DOHH2 (cell line): ENCODE data around the gene CNTLN.

Experiments used
- H3F3A ChIP-seq: fragments of 200-600 bp; sonication (generic), shearing (Covaris generic); 2 replicates; pipeline ENCODE4 v1.6.0; 2016; ENCODE audit warnings: antibody characterized with exemption, mild to moderate bottlenecking; ENCODE audit not compliant: control insufficient read depth, insufficient read depth
- H3K27ac ChIP-seq: fragments of 200-600 bp; sonication (generic); 2 replicates; pipeline ENCODE4 v1.5.1; 2014; ENCODE audit warnings: low read depth, mild to moderate bottlenecking, low read length, moderate library complexity
- H3K27me3 ChIP-seq: fragments of 200-600 bp; sonication (generic); 2 replicates; pipeline ENCODE4 v1.6.1; 2014; ENCODE audit warnings: mild to moderate bottlenecking, low read length, mixed read lengths; ENCODE audit not compliant: control insufficient read depth
- H3K36me3 ChIP-seq: fragments of 200-600 bp; sonication (generic); 2 replicates; pipeline ENCODE4 v1.6.1; 2014; ENCODE audit warnings: mild to moderate bottlenecking, low read length, moderate library complexity, mixed read lengths; ENCODE audit not compliant: control insufficient read depth
- H3K4me1 ChIP-seq: fragments of 200-600 bp; sonication (generic); 2 replicates; pipeline ENCODE4 v1.6.1; 2014; ENCODE audit warnings: mild to moderate bottlenecking, low read length, mixed read lengths; ENCODE audit not compliant: control insufficient read depth
- H3K4me2 ChIP-seq: fragments of 200-600 bp; sonication (generic); 2 replicates; pipeline ENCODE4 v1.6.0; 2014; ENCODE audit warnings: mild to moderate bottlenecking, low read length, moderate library complexity
- H3K4me3 ChIP-seq: fragments of 200-600 bp; sonication (generic); 2 replicates; pipeline ENCODE4 v1.5.1; 2014; ENCODE audit warnings: mild to moderate bottlenecking, low read length, mixed read lengths
- H3K79me2 ChIP-seq: fragments of 200-600 bp; sonication (generic); 2 replicates; pipeline ENCODE4 v1.6.1; 2014; ENCODE audit warnings: mild to moderate bottlenecking, low read length, mixed read lengths; ENCODE audit not compliant: control insufficient read depth
- H3K9me2 ChIP-seq: fragments of 200-600 bp; sonication (generic); replicated peaks from 2 replicates; pipeline ENCODE4 v1.6.1; 2014; ENCODE audit warnings: mild to moderate bottlenecking, low read length, mixed read lengths; ENCODE audit not compliant: control insufficient read depth
- H3K9me3 ChIP-seq: fragments of 200-600 bp; sonication (generic); 2 replicates; pipeline ENCODE4 v1.6.1; 2014; ENCODE audit warnings: antibody characterized with exemption, low read length, mixed read lengths; ENCODE audit not compliant: control insufficient read depth, insufficient read depth
- H4K20me1 ChIP-seq: fragments of 200-600 bp; sonication (generic); 2 replicates; pipeline ENCODE4 v1.6.0; 2014; ENCODE audit warnings: low read depth, mild to moderate bottlenecking, antibody characterized with exemption, low read length, moderate library complexity; ENCODE audit not compliant: control insufficient read depth, insufficient read depth
- CTCF ChIP-seq: fragments of 200-600 bp; sonication (generic); IDR thresholded peaks from one replicate; pipeline ENCODE4 v1.5.1; 2014; ENCODE audit warnings: antibody characterized with exemption, mild to moderate bottlenecking, low read depth, low read length; ENCODE audit not compliant: poor library complexity, severe bottlenecking
- EZH2phosphoT487 ChIP-seq: fragments of 200-600 bp; sonication (generic); IDR thresholded peaks from 2 replicates; pipeline ENCODE4 v1.6.1; 2017; ENCODE audit warnings: borderline replicate concordance, mild to moderate bottlenecking, antibody characterized with exemption, low read length, moderate library complexity, mixed read lengths

Gene CNTLN

GRCh38 chr9:17222932-17223331 is 88.1 kb downstream of the CNTLN start:
- H3K27me3 ChIP-seq = no peaks in the 10 kb centered on the region
- H3K4me2 ChIP-seq = no peak overlapping the region
- H3K27ac ChIP-seq = no peak overlapping the region
- no peak for TF ChIP-seq CTCF
- H3K79me2 ChIP-seq = no peaks in the 10 kb centered on the region
- H3K9me3 ChIP-seq = no peaks in the 10 kb centered on the region
- H3K9me2 ChIP-seq = no peaks in the 10 kb centered on the region
- no peaks in the 10 kb centered on the region for H3F3A ChIP-seq
- no peaks in the 10 kb centered on the region for H4K20me1 ChIP-seq
- no peaks in the 10 kb centered on the region for H3K36me3 ChIP-seq
- no peaks in the 10 kb centered on the region for H3K4me1 ChIP-seq
- no peak overlapping the region for H3K4me3 ChIP-seq

- H3K36me3 ChIP-seq = no peaks in the 10 kb centered on the region
- no peaks in the 10 kb centered on the region for H3K79me2 ChIP-seq
- H3K4me1 ChIP-seq = no peaks in the 10 kb centered on the region
- H3K4me2 ChIP-seq = no peak overlapping the region
- H3K4me3 ChIP-seq = no peak overlapping the region
- no peak for TF ChIP-seq EZH2phosphoT487
- no peak for TF ChIP-seq CTCF
- no peaks in the 10 kb centered on the region for H3K9me3 ChIP-seq
- no peaks in the 10 kb centered on the region for H3F3A ChIP-seq
- no peaks in the 10 kb centered on the region for H4K20me1 ChIP-seq
- no peaks in the 10 kb centered on the region for H3K9me2 ChIP-seq
- no peak overlapping the region for H3K27ac ChIP-seq
- H3K27me3 ChIP-seq = no peaks in the 10 kb centered on the region
Observed at GRCh38 chr9:17225407-17225806, 90.6 kb downstream of the CNTLN start.

- H4K20me1 ChIP-seq = no peaks in the 10 kb centered on the region
- no peak for TF ChIP-seq CTCF
- no peaks in the 10 kb centered on the region for H3K79me2 ChIP-seq
- no peak overlapping the region for H3K4me3 ChIP-seq
- H3K4me1 ChIP-seq = no peaks in the 10 kb centered on the region
- H3K9me2 ChIP-seq = no peaks in the 10 kb centered on the region
- H3K36me3 ChIP-seq = no peaks in the 10 kb centered on the region
- no peaks in the 10 kb centered on the region for H3K9me3 ChIP-seq
- no peak overlapping the region for H3K27ac ChIP-seq
- no peaks in the 10 kb centered on the region for H3K27me3 ChIP-seq
- H3K4me2 ChIP-seq = no peak overlapping the region
- H3F3A ChIP-seq = no peaks in the 10 kb centered on the region
Observed at GRCh38 chr9:17229945-17230560, 95.2 kb downstream of the CNTLN start.

GRCh38 chr9:17230646-17231045 is 95.8 kb downstream of the CNTLN start:
- H3K9me2 ChIP-seq = no peaks in the 10 kb centered on the region
- H3K9me3 ChIP-seq = no peaks in the 10 kb centered on the region
- no peaks in the 10 kb centered on the region for H3K36me3 ChIP-seq
- no peak overlapping the region for H3K4me3 ChIP-seq
- H3K27me3 ChIP-seq = no peaks in the 10 kb centered on the region
- TF ChIP-seq EZH2phosphoT487 (no peak), CTCF (no peak)
- no peak overlapping the region for H3K27ac ChIP-seq
- H3K4me2 ChIP-seq = no peak overlapping the region
- no peaks in the 10 kb centered on the region for H3F3A ChIP-seq
- no peaks in the 10 kb centered on the region for H3K4me1 ChIP-seq
- H4K20me1 ChIP-seq = no peaks in the 10 kb centered on the region
- H3K79me2 ChIP-seq = no peaks in the 10 kb centered on the region
